Psoas muscle (tissue), 8 donors: ENCODE results near the gene EPS8L2. TPM values are rescaled to one million over a fixed set of nuclear protein-coding genes. Genes with fewer than 3 reads are reported as not detected.

Experiments used
- ATAC-seq, 4 donors: fragments of 200-7000 bp; cut with Tn5 transposase; one replicate each; pipeline ENCODE4 v1.9.1; 2020; ENCODE audit warnings: moderate library complexity in 3 of 4, mild to moderate bottlenecking in 2 of 4
- DNase-seq, 2 donors: peaks; one replicate each; pipeline ENCODE4 v3.0.0-alpha.2; 2020
- H3K27ac ChIP-seq: fragments of 200-600 bp; one replicate; pipeline ENCODE4 v1.8.0; 2022
- H3K27me3 ChIP-seq, 3 donors: fragments of 200-600 bp in 1 of 3; one replicate each; pipeline versions ENCODE4 v1.6.1 to v1.8.0; 2013 to 2022; ENCODE audit warnings: low read length in 2 of 3, mild to moderate bottlenecking in 2 of 3, moderate library complexity in 1 of 3; ENCODE audit not compliant: insufficient read depth in 3 of 3
- H3K36me3 ChIP-seq, 2 donors: fragments of 200-600 bp in 1 of 2; one replicate each; pipeline versions ENCODE4 v1.6.1 to v1.8.0; 2013 to 2022; ENCODE audit warnings: low read depth in 1 of 2, mild to moderate bottlenecking in 1 of 2, moderate library complexity in 1 of 2; ENCODE audit not compliant: insufficient read depth in 1 of 2
- H3K4me1 ChIP-seq: fragments of 200-600 bp; one replicate; pipeline ENCODE4 v1.8.0; 2022
- H3K4me3 ChIP-seq: fragments of 200-600 bp; one replicate; pipeline ENCODE4 v1.8.0; 2022; ENCODE audit warnings: mild to moderate bottlenecking
- H3K9me3 ChIP-seq: fragments of 200-600 bp; one replicate; pipeline ENCODE4 v1.8.0; 2022
- CTCF ChIP-seq: fragments of 200-600 bp; IDR thresholded peaks from one replicate; pipeline ENCODE4 v1.8.0; 2022; ENCODE audit warnings: antibody characterized with exemption
- WGBS, 3 donors: extraction: QIAGEN DNeasy Blood & Tissue Kit; methylation state at CpG; one replicate each; pipeline versions ENCODE4 v1.1.6 to v1.1.7; 2013; 5-methylcytosine and 5-hydroxymethylcytosine counted together
- intact Hi-C, 2 donors: fragments of 100-400 bp; cut with DNase I; formaldehyde crosslinking; loops; one replicate each; pipeline versions ENCODE4 v1.11.0 to v1.14.2; 2022
- polyA plus RNA-seq, 3 donors: library from polyadenylated mRNA; stranded (reverse); fragments of 200-250 nt; gene quantifications; one replicate each; pipeline ENCODE4 v1.2.3, GENCODE V29; 2013
- total RNA-seq, 4 donors: library from RNA; stranded (reverse); fragmentation: NEBNext Ultra II Directional in 2 of 4; extraction: Animal tissue kit (Norgen Biotek cat#: 25700) in 2 of 4; gene quantifications; one replicate each; pipeline versions ENCODE4 v1.2.1 to v1.2.4, GENCODE V29; 2021 to 2023
- donor health status: healthy with polysubstance abuse.
- donor health status: DM: no; HTN: no; CAD: no; lungs with moderate emphysema.
- donor health status: Bipolar disorder and iron deficiency.
- donor health status: healthy.
- donor health status: DM: yes; HTN: yes; CAD: no.
- donor health status: DM: no; HTN: no; CAD: no.
- donor health status: DM: no; HTN: no; CAD: no.
- donor health status: DM: yes; HTN: yes; CAD: no.

Gene EPS8L2
- total and polyA plus RNA-seq, 7 donors = 0.47 to 3.1 (median 0.89) TPM

DNA sequence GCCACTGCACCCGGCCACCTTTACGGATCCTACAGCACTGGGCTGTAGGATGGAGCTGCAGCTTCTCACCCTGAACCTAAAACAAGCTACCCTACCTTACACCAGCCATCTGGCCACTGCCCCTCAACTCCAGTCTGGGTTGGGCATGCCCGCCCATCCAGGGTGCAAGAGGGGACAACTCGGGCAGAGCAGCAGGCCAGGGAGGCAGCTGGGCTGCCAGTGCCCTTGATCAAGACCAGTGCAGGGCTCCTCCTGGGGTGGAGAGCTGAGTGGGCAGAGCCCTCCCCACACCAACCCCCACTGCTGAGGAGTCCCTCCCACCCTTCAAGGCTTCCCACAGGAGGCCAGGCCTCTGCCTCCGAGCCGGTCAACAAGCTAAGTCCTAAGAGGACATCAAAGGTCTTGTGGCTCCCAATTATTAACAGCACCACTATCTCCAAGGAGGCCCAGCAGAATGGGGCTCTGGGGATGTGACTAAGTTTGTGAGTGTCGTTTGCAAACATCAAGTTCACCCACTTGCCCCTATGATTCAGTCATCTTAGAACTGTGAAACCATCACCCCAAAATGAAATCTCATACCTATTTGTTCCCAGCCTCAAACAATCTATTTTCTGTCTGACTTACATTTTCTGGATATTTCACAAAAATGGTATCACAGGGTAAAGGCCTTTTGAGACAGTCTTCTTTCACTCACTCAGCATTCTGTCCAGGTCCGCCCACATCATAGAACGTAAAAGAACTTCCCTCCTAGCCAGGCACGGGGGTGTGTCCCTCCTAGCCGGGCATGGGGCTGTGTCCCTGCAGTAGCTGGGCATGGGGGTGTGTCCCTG, 60.3 kb downstream of the EPS8L2 start:
- Histone ChIP-seq H3K36me3 (peaks cover 0 to 89% of the 10 kb centered on the region in 2 donors), H3K27me3 (no peaks in the 10 kb centered on the region), H3K4me1 (peaks cover 4% of the 10 kb centered on the region), H3K27ac (no peak overlapping the region), H3K4me3 (no peak overlapping the region), H3K9me3 (no peaks in the 10 kb centered on the region)
- TF ChIP-seq CTCF = no peak
- ATAC-seq (no peak), DNase-seq (no peak)
- WGBS, 3 donors = 76 to 82% (median 77%) methylated on average over 10 to 11 of the region's 11 CpGs
- intact Hi-C loops = no loop called here

DNA sequence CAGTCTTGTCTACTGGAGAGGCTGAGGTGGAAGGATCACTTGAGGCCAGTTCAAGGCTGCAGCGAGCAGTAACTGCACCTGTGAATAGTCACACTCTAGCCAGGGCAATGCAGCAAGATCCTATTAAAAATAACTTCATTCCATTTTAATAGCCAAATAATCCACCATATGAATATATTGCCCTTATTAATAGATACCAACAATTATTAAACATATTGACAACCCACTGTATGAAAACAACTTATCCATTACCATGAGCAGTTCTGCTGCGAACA, 60.8 kb downstream of the EPS8L2 start:
- no peak overlapping the region for H3K27ac ChIP-seq
- H3K4me3 ChIP-seq = no peak overlapping the region
- intact Hi-C loops = no loop called here
- H3K4me1 ChIP-seq = peaks cover 4% of the 10 kb centered on the region
- H3K36me3 ChIP-seq = peaks cover 0 to 89% of the 10 kb centered on the region in 2 donors
- H3K27me3 ChIP-seq = no peaks in the 10 kb centered on the region
- DNase-seq (no peak), ATAC-seq (no peak)
- WGBS, 3 donors = 87 to 100% (median 90%) methylated on average over 2 of the region's 2 CpGs
- no peak for TF ChIP-seq CTCF
- H3K9me3 ChIP-seq = no peaks in the 10 kb centered on the region

- no peak overlapping the region for H3K27ac ChIP-seq
- DNase-seq (no peak), ATAC-seq (no peak)
- no peak overlapping the region for H3K4me3 ChIP-seq
- H3K36me3 ChIP-seq = peaks cover 0 to 89% of the 10 kb centered on the region in 2 donors
- no peaks in the 10 kb centered on the region for H3K27me3 ChIP-seq
- H3K4me1 ChIP-seq = peaks cover 4% of the 10 kb centered on the region
- H3K9me3 ChIP-seq = no peaks in the 10 kb centered on the region
- intact Hi-C loops = no loop called here
- no peak for TF ChIP-seq CTCF
- WGBS, 3 donors = 90 to 96% (median 94%) methylated on average over 11 of the region's 11 CpGs
These were observed 61.2 kb downstream of the EPS8L2 start for GRCh38 chr11:767238-767637.

DNA sequence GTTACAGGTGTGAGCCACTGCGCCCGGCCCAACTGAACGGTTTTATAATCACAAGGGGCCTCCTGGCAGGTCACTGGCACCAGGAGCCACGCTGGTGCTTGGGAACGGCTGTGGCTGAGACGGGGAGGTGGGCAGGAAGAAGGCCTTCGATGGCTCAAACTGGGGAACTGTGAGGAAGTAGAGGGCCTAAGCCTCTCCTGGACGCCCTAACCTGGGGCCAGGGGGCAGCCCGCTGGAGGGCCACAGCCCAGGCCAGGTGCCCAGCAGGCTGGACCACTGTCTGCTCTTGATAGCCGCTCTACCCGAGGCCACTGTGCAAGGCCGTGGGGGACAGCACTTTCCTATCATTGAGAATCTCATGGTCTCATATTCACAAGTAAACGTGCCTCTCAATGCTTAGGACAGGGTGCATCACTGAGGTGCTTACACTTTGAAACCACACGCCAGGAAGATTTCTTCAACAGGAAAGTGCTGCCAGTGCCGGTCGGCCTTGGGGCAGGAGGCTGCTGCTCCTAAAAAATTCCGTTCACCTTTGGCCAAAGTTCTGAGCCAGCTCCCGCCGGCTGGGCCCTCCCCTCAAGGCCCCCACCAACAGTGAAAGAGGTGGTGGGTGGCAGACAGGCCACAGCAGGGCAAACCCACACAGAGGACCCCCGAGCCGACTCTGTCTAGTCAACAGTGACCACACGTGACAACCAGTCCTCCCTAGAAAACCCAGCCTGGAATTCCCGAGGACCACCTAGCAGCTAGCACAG, 64.0 kb downstream of the EPS8L2 start:
- no peaks in the 10 kb centered on the region for H3K27me3 ChIP-seq
- peaks cover under 1% of the 10 kb centered on the region for H3K4me1 ChIP-seq
- H3K4me3 ChIP-seq = no peak overlapping the region
- H3K27ac ChIP-seq = no peak overlapping the region
- H3K9me3 ChIP-seq = no peaks in the 10 kb centered on the region
- 86 to 90% (median 90%) methylated on average over 23 of the region's 23 CpGs for WGBS, 3 donors
- intact Hi-C loops = no loop called here
- ATAC-seq (no peak), DNase-seq (no peak)
- peaks cover 0 to 90% of the 10 kb centered on the region in 2 donors for H3K36me3 ChIP-seq
- no peak for TF ChIP-seq CTCF
